SK-N-SH (cell line): ENCODE results near the gene HRH3. TPM values are rescaled to one million over a fixed set of nuclear protein-coding genes. Genes with fewer than 3 reads are reported as not detected.

Experiments
- CTCF ChIA-PET: fragments of 300-600, 350-600 bp; formaldehyde crosslinking; extraction: SDS; loops from one replicate; lab custom pipeline; 2021; lab: Yijun Ruan, JAX
- POLR2A ChIA-PET: fragments of 350-600 bp; sonication (Branson Sonifier 250); formaldehyde crosslinking; extraction: SDS; loops from one replicate; lab custom pipeline; 2020; ENCODE audit warnings: antibody characterized with exemption, inconsistent platforms; lab: Yijun Ruan, JAX
- DNase-seq: peaks from one replicate; pipeline ENCODE4 v3.0.0; 2012
- H2AFZ ChIP-seq: fragments of 200-600 bp; sonication (generic); 2 replicates; pipeline ENCODE4 v1.8.1; 2016; ENCODE audit warnings: antibody characterized with exemption, mild to moderate bottlenecking, low read depth
- H3F3A ChIP-seq: fragments of 200-600 bp; sonication (generic); replicated peaks from 2 replicates; pipeline ENCODE3; 2016; ENCODE audit warnings: antibody characterized with exemption, mild to moderate bottlenecking; ENCODE audit not compliant: insufficient read depth
- H3K27ac ChIP-seq, 2 experiments: fragments of 200-500 bp in 1 of 2; fragments of 200-600 bp in 1 of 2; sonication (Bioruptor generic) in 1 of 2; sonication (generic), shearing (Covaris generic) in 1 of 2; 2 replicates each; pipeline versions ENCODE4 v1.5.1 to v1.6.1; 2014 to 2016; ENCODE audit warnings: low read depth in 2 of 2, inconsistent platforms in 1 of 2, low read length in 1 of 2, mild to moderate bottlenecking in 1 of 2, mixed read lengths in 1 of 2
- H3K27me3 ChIP-seq: fragments of 200-600 bp; sonication (generic), shearing (Covaris generic); 2 replicates; pipeline ENCODE4 v1.6.1; 2016; ENCODE audit warnings: mixed run types; ENCODE audit not compliant: insufficient read depth
- H3K36me3 ChIP-seq, 2 experiments: fragments of 200-500 bp in 1 of 2; fragments of 200-600 bp in 1 of 2; sonication (Bioruptor generic) in 1 of 2; sonication (generic) in 1 of 2; replicated peaks in 1 of 2; 2 replicates each; pipeline versions ENCODE3 to v1.5.1; 2014 to 2016; ENCODE audit warnings: low read length in 1 of 2, mild to moderate bottlenecking in 1 of 2; ENCODE audit not compliant: insufficient read depth in 2 of 2, control insufficient read depth in 1 of 2
- H3K4me1 ChIP-seq, 2 experiments: fragments of 200-500 bp in 1 of 2; fragments of 200-600 bp in 1 of 2; sonication (Bioruptor generic) in 1 of 2; sonication (generic), shearing (Covaris generic) in 1 of 2; 2 replicates each; pipeline versions ENCODE4 v1.5.1 to v1.6.1; 2014 to 2016; ENCODE audit warnings: low read depth in 1 of 2, low read length in 1 of 2, mixed run types in 1 of 2; ENCODE audit not compliant: insufficient read depth in 2 of 2, control insufficient read depth in 1 of 2
- H3K4me2 ChIP-seq: fragments of 200-600 bp; sonication (generic), shearing (Covaris generic); 2 replicates; pipeline ENCODE4 v1.6.1; 2017; ENCODE audit warnings: mixed run types
- H3K4me3 ChIP-seq, 2 experiments: fragments of 200-500 bp in 1 of 2; fragments of 200-600 bp in 1 of 2; sonication (Bioruptor generic) in 1 of 2; sonication (generic), shearing (Covaris generic) in 1 of 2; 2 replicates each; pipeline versions ENCODE4 v1.5.1 to v1.8.1; 2014 to 2016; ENCODE audit warnings: low read depth in 2 of 2, inconsistent platforms in 1 of 2, low read length in 1 of 2, mild to moderate bottlenecking in 1 of 2, mixed read lengths in 1 of 2, moderate library complexity in 1 of 2
- H3K79me2 ChIP-seq: fragments of 200-600 bp; sonication (generic); 2 replicates; pipeline ENCODE4 v1.8.1; 2017; ENCODE audit warnings: mild to moderate bottlenecking; ENCODE audit not compliant: insufficient read depth
- H3K9ac ChIP-seq: fragments of 200-600 bp; sonication (generic); 2 replicates; pipeline ENCODE4 v1.6.1; 2017; ENCODE audit warnings: mixed run types
- H3K9me2 ChIP-seq: fragments of 200-600 bp; sonication (generic); 2 replicates; pipeline ENCODE4 v1.6.1; 2017; ENCODE audit warnings: mixed run types
- H3K9me3 ChIP-seq: fragments of 200-600 bp; sonication (generic); 2 replicates; pipeline ENCODE4 v1.6.1; 2017; ENCODE audit warnings: mixed run types, mild to moderate bottlenecking, moderate library complexity
- H4K20me1 ChIP-seq: fragments of 200-600 bp; sonication (generic); 2 replicates; pipeline ENCODE4 v1.6.1; 2017; ENCODE audit warnings: mild to moderate bottlenecking, mixed run types; ENCODE audit not compliant: insufficient read depth
- ELF1 ChIP-seq: IDR thresholded peaks from 2 replicates; pipeline ENCODE4 v1.4.0; 2012
- EP300 ChIP-seq, 2 experiments: IDR thresholded peaks; 2 replicates each; pipeline versions ENCODE4 v1.4.0 to v1.6.1; 2012; ENCODE audit warnings: borderline replicate concordance in 1 of 2, low read depth in 1 of 2, low read length in 1 of 2
- FOSL2 ChIP-seq: IDR thresholded peaks from 2 replicates; pipeline ENCODE4 v1.4.0; 2012; ENCODE audit warnings: low read depth, mild to moderate bottlenecking, moderate library complexity, borderline replicate concordance
- FOXJ3 ChIP-seq: sonication (generic); formaldehyde crosslinking; IDR thresholded peaks from 2 replicates; pipeline ENCODE4 v1.5.1; 2020; ENCODE audit warnings: mild to moderate bottlenecking, missing genetic modification reagents
- GATA2 ChIP-seq: sonication (generic); formaldehyde crosslinking; IDR thresholded peaks from 2 replicates; pipeline ENCODE4 v1.5.0; 2020; ENCODE audit warnings: mild to moderate bottlenecking, missing genetic modification reagents
- JUND ChIP-seq: IDR thresholded peaks from 2 replicates; pipeline ENCODE4 v1.4.0; 2012
- MEF2A ChIP-seq: IDR thresholded peaks from 2 replicates; pipeline ENCODE4 v1.4.0; 2012; ENCODE audit warnings: low read depth, borderline replicate concordance
- MXI1 ChIP-seq: IDR thresholded peaks from 2 replicates; pipeline ENCODE4 v1.6.1; 2012; ENCODE audit warnings: mild to moderate bottlenecking, low read depth, low read length, improper control_type of control experiment
- NFIC ChIP-seq: IDR thresholded peaks from 2 replicates; pipeline ENCODE4 v1.4.0; 2012; ENCODE audit warnings: borderline replicate concordance
- POLR2AphosphoS5 ChIP-seq: IDR thresholded peaks from 2 replicates; pipeline ENCODE4 v1.6.1; 2012; ENCODE audit warnings: low read depth, low read length
- RAD21 ChIP-seq: IDR thresholded peaks from 2 replicates; pipeline ENCODE4 v1.6.1; 2012; ENCODE audit warnings: mild to moderate bottlenecking, low read length
- RCOR1 ChIP-seq: fragments of 150-350 bp; IDR thresholded peaks from 2 replicates; pipeline ENCODE4 v1.6.1; 2017; ENCODE audit warnings: antibody characterized with exemption, low read length
- RFX5 ChIP-seq: IDR thresholded peaks from 2 replicates; pipeline ENCODE4 v1.6.1; 2012; ENCODE audit warnings: mild to moderate bottlenecking, improper control_type of control experiment, low read length
- RXRA ChIP-seq: IDR thresholded peaks from 2 replicates; pipeline ENCODE4 v1.4.0; 2012; ENCODE audit warnings: low read depth, mild to moderate bottlenecking, borderline replicate concordance
- SIN3A ChIP-seq: IDR thresholded peaks from 2 replicates; pipeline ENCODE4 v1.6.1; 2012; ENCODE audit warnings: low read depth, mild to moderate bottlenecking, low read length, moderate library complexity, borderline replicate concordance
- SMC3 ChIP-seq: IDR thresholded peaks from 2 replicates; pipeline ENCODE4 v1.6.1; 2012; ENCODE audit warnings: low read depth, low read length, improper control_type of control experiment
- YY1 ChIP-seq: IDR thresholded peaks from 2 replicates; pipeline ENCODE4 v1.4.0; 2012; ENCODE audit warnings: low read depth, mild to moderate bottlenecking
- WGBS: methylation state at CpG from one replicate; pipeline ENCODE4 v1.1.6; 2017; ENCODE audit warnings: low lambda C conversion rate; 5-methylcytosine and 5-hydroxymethylcytosine counted together
- polyA plus RNA-seq, 3 experiments: library from polyadenylated mRNA; depleted of rRNA; stranded (reverse); fragments of >200 nt; gene quantifications; 2 replicates each; pipeline ENCODE4 v1.2.3, GENCODE V29; 2012
- TF ChIP-seq, protein P1 (sequence below): fragments of 150-350 bp; IDR thresholded peaks from 2 replicates; pipeline ENCODE4 v1.6.1; 2016; ENCODE audit warnings: mild to moderate bottlenecking, low read depth, low read length
- TF ChIP-seq, protein P2 (sequence below): fragments of 200-600 bp; sonication (generic); IDR thresholded peaks from 2 replicates; pipeline ENCODE4 v1.6.1; 2017; ENCODE audit warnings: antibody characterized with exemption, mild to moderate bottlenecking, moderate library complexity
- TF ChIP-seq, protein P3 (sequence below): IDR thresholded peaks from 2 replicates; pipeline ENCODE4 v1.4.0; 2012; ENCODE audit warnings: low read depth, borderline replicate concordance

HRH3 gene
- polyA plus RNA-seq, 1 of the 3 experiments (the other 2 are of a cell fraction): 0.02 TPM

DNA sequence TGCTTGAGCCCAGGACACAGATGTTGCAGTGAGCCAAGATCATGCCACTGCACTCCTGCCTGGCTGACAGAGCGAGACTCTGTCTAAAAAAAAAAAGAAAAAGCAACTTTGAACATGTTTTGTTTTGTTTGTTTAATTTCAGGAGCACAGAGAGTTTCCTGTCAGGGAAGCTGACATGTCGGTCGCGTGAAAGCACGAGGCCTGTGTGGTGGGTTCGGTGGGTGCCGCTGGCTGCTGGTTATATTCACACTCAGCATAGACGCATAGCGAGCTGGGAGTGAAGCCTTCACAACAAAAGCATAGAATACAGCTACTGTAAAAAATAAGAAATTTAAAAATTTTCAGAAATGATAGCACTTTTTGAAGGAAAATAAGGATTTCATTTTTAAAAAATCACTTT, 22.8 kb downstream of the HRH3 start:
- Histone ChIP-seq H2AFZ (no peak overlapping the region), H3K4me1 (no peaks in the 10 kb centered on the region), H3K79me2 (peaks cover 2% of the 10 kb centered on the region; the same call in 1 of the 2 replicates), H3K27ac (no peak overlapping the region), H3F3A (no peaks in the 10 kb centered on the region), H3K4me2 (no peak overlapping the region), H3K9me3 (no peaks in the 10 kb centered on the region), H3K27me3 (no peaks in the 10 kb centered on the region), H3K36me3 (peaks cover 22 to 59% of the 10 kb centered on the region in 2 experiments), H3K9me2 (no peaks in the 10 kb centered on the region), H3K9ac (no peak overlapping the region)
- 93% methylated on average over 9 of the region's 9 CpGs for WGBS
- CTCF ChIA-PET: interaction anchor here (0.7 to 1.8 kb wide), 4 partner anchors 39 to 186 kb away, joined by 3 to 5 read pairs (median 3); no protein-coding TSS in a partner anchor
- DNase-seq: no peak
- TF ChIP-seq SMC3 (no peak), POLR2AphosphoS5 (no peak), ELF1 (no peak), SIN3A (no peak), RCOR1 (no peak), JUND (no peak), RXRA (no peak)
- TF ChIP-seq, all 33 proteins: peak for 0
- POLR2A ChIA-PET: no interaction called here
- H3K4me3 ChIP-seq: no peak overlapping the region
- no peaks in the 10 kb centered on the region for H4K20me1 ChIP-seq

DNA sequence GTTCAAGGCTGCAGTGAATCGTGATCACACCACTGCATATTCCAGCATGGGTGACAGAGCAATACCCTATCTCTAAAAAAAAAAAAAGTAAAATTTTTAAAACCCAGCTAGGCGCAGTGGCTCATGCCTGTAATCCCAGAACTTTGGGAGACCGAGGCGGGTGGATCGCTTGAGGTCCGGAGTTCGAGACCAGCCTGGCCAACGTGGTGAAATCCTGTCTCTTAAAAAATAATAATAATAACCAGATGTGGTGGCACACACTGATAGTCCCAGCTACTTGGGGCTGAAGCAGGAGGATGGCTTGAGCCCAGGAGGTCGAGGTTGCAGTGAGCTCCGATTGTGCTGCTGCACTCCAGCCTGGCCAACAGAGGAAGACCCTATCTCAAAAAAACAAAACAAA, 23.8 kb downstream of the HRH3 start:
- no peak overlapping the region for H3K4me3 ChIP-seq
- no peak for TF ChIP-seq YY1
- no peak overlapping the region for H3K9ac ChIP-seq
- H3K4me2 ChIP-seq: no peak overlapping the region
- no peaks in the 10 kb centered on the region for H3K9me2 ChIP-seq
- H3F3A ChIP-seq: no peaks in the 10 kb centered on the region
- WGBS: 95% methylated on average over 10 of the region's 10 CpGs
- no peak for DNase-seq
- no peak overlapping the region for H3K27ac ChIP-seq
- H3K4me1 ChIP-seq: no peaks in the 10 kb centered on the region
- no peaks in the 10 kb centered on the region for H3K9me3 ChIP-seq
- H2AFZ ChIP-seq: no peak overlapping the region
- ChIA-PET POLR2A (no interaction called here), CTCF (interaction anchor here (0.7 kb wide), 1 partner anchor 40 kb away, joined by 3 read pairs; no protein-coding TSS in a partner anchor)
- H3K79me2 ChIP-seq: peaks cover 11% of the 10 kb centered on the region; the same call in 1 of the 2 replicates
- peaks cover 22 to 54% of the 10 kb centered on the region in 2 experiments for H3K36me3 ChIP-seq
- H4K20me1 ChIP-seq: 0 out of 2 replicates have a peak, but pooled peaks cover 4% of the 10 kb centered on the region
- H3K27me3 ChIP-seq: no peaks in the 10 kb centered on the region

DNA sequence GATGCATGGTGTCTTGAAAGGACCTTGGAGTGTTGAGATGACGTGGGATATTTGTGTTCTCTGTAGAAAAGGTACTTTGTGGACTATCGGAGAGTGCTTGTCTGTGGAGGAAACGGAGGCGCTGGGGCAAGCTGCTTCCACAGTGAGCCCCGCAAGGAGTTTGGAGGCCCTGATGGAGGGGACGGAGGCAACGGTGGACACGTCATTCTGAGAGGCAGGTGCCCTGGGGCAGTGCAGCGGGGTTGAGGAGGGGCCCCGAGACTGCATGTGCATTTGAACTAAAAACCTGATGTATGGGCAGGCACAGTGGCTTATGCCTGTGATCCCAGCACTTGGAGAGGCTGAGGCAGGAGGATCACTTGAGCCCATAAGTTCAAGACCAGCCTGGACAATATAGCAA, 24.3 kb downstream of the HRH3 start:
- POLR2A ChIA-PET: no interaction called here
- TF ChIP-seq EP300 (IDR thresholded peaks at IDR 0.05; ENCODE audit: borderline replicate concordance in 1 of 2, low read depth in 1 of 2, low read length in 1 of 2) (no peak), FOXJ3 (CRISPR knock-in tag) (no peak), GATA2 (CRISPR knock-in tag) (no peak), RFX5 (no peak), RAD21 (no peak), MXI1 (no peak), MEF2A (no peak), NFIC (no peak), SIN3A (no peak), FOSL2 (no peak)
- TF ChIP-seq, protein P1, sequence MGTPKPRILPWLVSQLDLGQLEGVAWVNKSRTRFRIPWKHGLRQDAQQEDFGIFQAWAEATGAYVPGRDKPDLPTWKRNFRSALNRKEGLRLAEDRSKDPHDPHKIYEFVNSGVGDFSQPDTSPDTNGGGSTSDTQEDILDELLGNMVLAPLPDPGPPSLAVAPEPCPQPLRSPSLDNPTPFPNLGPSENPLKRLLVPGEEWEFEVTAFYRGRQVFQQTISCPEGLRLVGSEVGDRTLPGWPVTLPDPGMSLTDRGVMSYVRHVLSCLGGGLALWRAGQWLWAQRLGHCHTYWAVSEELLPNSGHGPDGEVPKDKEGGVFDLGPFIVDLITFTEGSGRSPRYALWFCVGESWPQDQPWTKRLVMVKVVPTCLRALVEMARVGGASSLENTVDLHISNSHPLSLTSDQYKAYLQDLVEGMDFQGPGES: no peak
- TF ChIP-seq, protein P2, sequence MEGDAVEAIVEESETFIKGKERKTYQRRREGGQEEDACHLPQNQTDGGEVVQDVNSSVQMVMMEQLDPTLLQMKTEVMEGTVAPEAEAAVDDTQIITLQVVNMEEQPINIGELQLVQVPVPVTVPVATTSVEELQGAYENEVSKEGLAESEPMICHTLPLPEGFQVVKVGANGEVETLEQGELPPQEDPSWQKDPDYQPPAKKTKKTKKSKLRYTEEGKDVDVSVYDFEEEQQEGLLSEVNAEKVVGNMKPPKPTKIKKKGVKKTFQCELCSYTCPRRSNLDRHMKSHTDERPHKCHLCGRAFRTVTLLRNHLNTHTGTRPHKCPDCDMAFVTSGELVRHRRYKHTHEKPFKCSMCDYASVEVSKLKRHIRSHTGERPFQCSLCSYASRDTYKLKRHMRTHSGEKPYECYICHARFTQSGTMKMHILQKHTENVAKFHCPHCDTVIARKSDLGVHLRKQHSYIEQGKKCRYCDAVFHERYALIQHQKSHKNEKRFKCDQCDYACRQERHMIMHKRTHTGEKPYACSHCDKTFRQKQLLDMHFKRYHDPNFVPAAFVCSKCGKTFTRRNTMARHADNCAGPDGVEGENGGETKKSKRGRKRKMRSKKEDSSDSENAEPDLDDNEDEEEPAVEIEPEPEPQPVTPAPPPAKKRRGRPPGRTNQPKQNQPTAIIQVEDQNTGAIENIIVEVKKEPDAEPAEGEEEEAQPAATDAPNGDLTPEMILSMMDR: no peak
- TF ChIP-seq, protein P3, sequence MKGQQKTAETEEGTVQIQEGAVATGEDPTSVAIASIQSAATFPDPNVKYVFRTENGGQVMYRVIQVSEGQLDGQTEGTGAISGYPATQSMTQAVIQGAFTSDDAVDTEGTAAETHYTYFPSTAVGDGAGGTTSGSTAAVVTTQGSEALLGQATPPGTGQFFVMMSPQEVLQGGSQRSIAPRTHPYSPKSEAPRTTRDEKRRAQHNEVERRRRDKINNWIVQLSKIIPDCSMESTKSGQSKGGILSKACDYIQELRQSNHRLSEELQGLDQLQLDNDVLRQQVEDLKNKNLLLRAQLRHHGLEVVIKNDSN: no peak
- TF ChIP-seq, all 33 proteins: peak for 0
- CTCF ChIA-PET: interaction anchor here (1.3 kb wide), 2 partner anchors 16 to 185 kb away, joined by 3 to 4 read pairs; no protein-coding TSS in a partner anchor
- no peak overlapping the region for H3K4me3 ChIP-seq
- no peak overlapping the region for H2AFZ ChIP-seq
- 0 out of 2 replicates have a peak, but pooled peaks cover 4% of the 10 kb centered on the region for H4K20me1 ChIP-seq
- no peaks in the 10 kb centered on the region for H3K27me3 ChIP-seq
- H3K27ac ChIP-seq: no peak overlapping the region
- WGBS: 95% methylated on average over 10 of the region's 10 CpGs
- no peaks in the 10 kb centered on the region for H3K9me3 ChIP-seq
- H3K9me2 ChIP-seq: no peaks in the 10 kb centered on the region
- no peaks in the 10 kb centered on the region for H3F3A ChIP-seq
- H3K4me1 ChIP-seq: no peaks in the 10 kb centered on the region
- peaks cover 22 to 53% of the 10 kb centered on the region in 2 experiments for H3K36me3 ChIP-seq
- no peak overlapping the region for H3K4me2 ChIP-seq
- no peak for DNase-seq
- H3K79me2 ChIP-seq: peaks cover 17% of the 10 kb centered on the region; the same call in 1 of the 2 replicates
- H3K9ac ChIP-seq: no peak overlapping the region
